ENCODE results near the gene SRSF11. TPM values are rescaled to one million over a fixed set of nuclear protein-coding genes. Genes with fewer than 3 reads are reported as not detected.

Gene SRSF11
- polyA plus RNA-seq, 1 of the 3 experiments (the other 2 are of a cell fraction): 138 TPM

- ChIA-PET POLR2A (no interaction called here), CTCF (no interaction called here)
- Histone ChIP-seq H3K27me3 (ENCODE audit: insufficient read depth) (no peaks in the 10 kb centered on the region), H3K9me3 (no peaks in the 10 kb centered on the region), H3K79me2 (ENCODE audit: insufficient read depth) (peaks cover 13% of the 10 kb centered on the region), H3K9me2 (no peaks in the 10 kb centered on the region), H3K9ac (no peak overlapping the region), H3K36me3 (replicated peaks in 1 of 2; ENCODE audit: control insufficient read depth in 1 of 2, insufficient read depth in 2 of 2, low read length in 1 of 2) (peaks cover 16 to 47% of the 10 kb centered on the region in 2 experiments), H2AFZ (ENCODE audit: low read depth) (no peak overlapping the region), H4K20me1 (ENCODE audit: insufficient read depth) (no peaks in the 10 kb centered on the region), H3K4me3 (ENCODE audit: low read depth in 2 of 2, low read length in 1 of 2) (no peak overlapping the region), H3K4me1 (ENCODE audit: control insufficient read depth in 1 of 2, insufficient read depth in 2 of 2, low read depth in 1 of 2, low read length in 1 of 2) (no peaks in the 10 kb centered on the region), H3F3A (replicated peaks; ENCODE audit: insufficient read depth) (peaks cover 3% of the 10 kb centered on the region), H3K4me2 (no peak overlapping the region), H3K27ac (ENCODE audit: low read depth in 2 of 2, low read length in 1 of 2) (no peak overlapping the region)
- TF ChIP-seq POLR2AphosphoS5 (IDR thresholded peaks at IDR 0.05; ENCODE audit: low read depth, low read length): no peak
- no peak for TF ChIP-seq FOSL2 (IDR thresholded peaks at IDR 0.05; ENCODE audit: borderline replicate concordance, low read depth)
- no peak for TF ChIP-seq RAD21 (IDR thresholded peaks at IDR 0.05; ENCODE audit: low read length)
- no peak for TF ChIP-seq PBX3 (IDR thresholded peaks at IDR 0.05)
- TF ChIP-seq SMC3 (IDR thresholded peaks at IDR 0.05; ENCODE audit: low read depth, low read length): no peak
- no peak for TF ChIP-seq GABPA (IDR thresholded peaks at IDR 0.05; ENCODE audit: low read depth)
- no peak for TF ChIP-seq ZBTB33 (IDR thresholded peaks at IDR 0.05; ENCODE audit: borderline replicate concordance, low read depth)
- TF ChIP-seq FOXJ3 (CRISPR knock-in tag; IDR thresholded peaks at IDR 0.05): no peak
- no peak for TF ChIP-seq USF2 (IDR thresholded peaks at IDR 0.05; ENCODE audit: borderline replicate concordance, low read depth, low read length)
- TF ChIP-seq SIN3A (IDR thresholded peaks at IDR 0.05; ENCODE audit: borderline replicate concordance, low read depth, low read length): no peak
- WGBS (ENCODE audit: low lambda C conversion rate): 93% methylated on average over 5 of the region's 5 CpGs
- DNase-seq: no peak
Observed at GRCh38 chr1:70277875-70278274, 56.7 kb downstream of the SRSF11 start.

GRCh38 chr1:70278710-70279109, 57.5 kb downstream of the SRSF11 start:
- H4K20me1 ChIP-seq (ENCODE audit: insufficient read depth): no peaks in the 10 kb centered on the region
- H3K4me1 ChIP-seq (ENCODE audit: control insufficient read depth in 1 of 2, insufficient read depth in 2 of 2, low read depth in 1 of 2, low read length in 1 of 2): no peaks in the 10 kb centered on the region
- TF ChIP-seq RCOR1 (IDR thresholded peaks at IDR 0.05; ENCODE audit: low read length) (no peak), FOSL2 (IDR thresholded peaks at IDR 0.05; ENCODE audit: borderline replicate concordance, low read depth) (no peak), REST (IDR thresholded peaks at IDR 0.05; ENCODE audit: low read depth, low read length) (no peak), JUND (IDR thresholded peaks at IDR 0.05) (no peak), POLR2AphosphoS5 (IDR thresholded peaks at IDR 0.05; ENCODE audit: low read depth, low read length) (no peak), CHD2 (IDR thresholded peaks at IDR 0.05; ENCODE audit: low read length, partially characterized antibody) (no peak), GABPA (IDR thresholded peaks at IDR 0.05; ENCODE audit: low read depth) (no peak), RXRA (IDR thresholded peaks at IDR 0.05; ENCODE audit: borderline replicate concordance, low read depth) (no peak)
- H3K27ac ChIP-seq (ENCODE audit: low read depth in 2 of 2, low read length in 1 of 2): no peak overlapping the region
- ChIA-PET POLR2A (no interaction called here), CTCF (interaction anchor here (1.2 kb wide), 1 partner anchor 10 kb away, joined by 3 read pairs; no protein-coding TSS in a partner anchor)
- H3K27me3 ChIP-seq (ENCODE audit: insufficient read depth): no peaks in the 10 kb centered on the region
- H3K9me3 ChIP-seq: no peaks in the 10 kb centered on the region
- no peak overlapping the region for H2AFZ ChIP-seq (ENCODE audit: low read depth)
- DNase-seq: no peak
- H3K9me2 ChIP-seq: no peaks in the 10 kb centered on the region
- H3K4me2 ChIP-seq: no peak overlapping the region
- no peak overlapping the region for H3K9ac ChIP-seq
- 100% methylated on average over 1 of the region's 1 CpG for WGBS (ENCODE audit: low lambda C conversion rate)
- H3F3A ChIP-seq (replicated peaks; ENCODE audit: insufficient read depth): peaks cover 3% of the 10 kb centered on the region
- H3K4me3 ChIP-seq (ENCODE audit: low read depth in 2 of 2, low read length in 1 of 2): no peak overlapping the region
- H3K36me3 ChIP-seq (replicated peaks in 1 of 2; ENCODE audit: control insufficient read depth in 1 of 2, insufficient read depth in 2 of 2, low read length in 1 of 2): peaks cover 11 to 43% of the 10 kb centered on the region in 2 experiments
- peaks cover 13% of the 10 kb centered on the region for H3K79me2 ChIP-seq (ENCODE audit: insufficient read depth)
